Adrenal gland (tissue), 12 donors: ENCODE data around the gene ARPC5L. TPM values are rescaled to one million over a fixed set of nuclear protein-coding genes. Genes with fewer than 3 reads are reported as not detected.

Experiments
- DNase-seq, 7 donors: peaks; one replicate each; pipeline ENCODE4 v3.0.0-alpha.2; 2019 to 2020
- H3K27ac ChIP-seq, 5 donors: fragments of 200-600 bp; sonication (generic) in 4 of 5; 1 replicate in 3 of 5; 2 replicates in 2 of 5; pipeline versions ENCODE4 v1.5.1 to v1.8.0; 2016 to 2020; ENCODE audit warnings: mild to moderate bottlenecking in 1 of 5
- H3K27me3 ChIP-seq: fragments of 200-600 bp; 2 replicates; pipeline ENCODE4 v1.8.0; 2021
- H3K36me3 ChIP-seq, 2 donors: fragments of 200-600 bp; replicated peaks in 1 of 2; 1 replicate in 1 of 2; 2 replicates in 1 of 2; pipeline versions ENCODE4 v1.5.1 to v1.8.0; 2018 to 2022
- H3K4me1 ChIP-seq, 2 donors: fragments of 200-600 bp; replicated peaks in 1 of 2; 1 replicate in 1 of 2; 2 replicates in 1 of 2; pipeline versions ENCODE4 v1.5.1 to v1.8.0; 2018 to 2021
- H3K4me3 ChIP-seq, 4 donors: fragments of 200-600 bp; sonication (generic) in 3 of 4; one replicate each; pipeline ENCODE4 v1.5.1; 2016 to 2018
- H3K9me3 ChIP-seq, 3 donors: fragments of 200-600 bp; sonication (generic) in 1 of 3; replicated peaks in 1 of 3; 1 replicate in 2 of 3; 2 replicates in 1 of 3; pipeline versions ENCODE4 v1.5.1 to v1.8.0; 2016 to 2021
- CTCF ChIP-seq, 6 experiments: fragments of 450-650 bp in 4 of 6; fragments of 200-600 bp in 2 of 6; sonication (generic) in 1 of 6; IDR thresholded peaks; 1 replicate in 5 of 6; 2 replicates in 1 of 6; pipeline versions ENCODE4 v1.5.1 to v1.8.0; 2016 to 2021; ENCODE audit warnings: antibody characterized with exemption in 6 of 6, mild to moderate bottlenecking in 2 of 6, moderate library complexity in 1 of 6
- POLR2A ChIP-seq, 2 donors: fragments of 450-650 bp; IDR thresholded peaks; one replicate each; pipeline ENCODE4 v1.6.1; 2017; ENCODE audit warnings: antibody characterized with exemption in 2 of 2, mild to moderate bottlenecking in 2 of 2, moderate library complexity in 1 of 2
- WGBS, 4 donors: extraction: QIAGEN DNeasy Blood & Tissue Kit in 2 of 4; methylation state at CpG; one replicate each; pipeline versions ENCODE4 v1.1.5 to v1.1.7; 2013 to 2017; 5-methylcytosine and 5-hydroxymethylcytosine counted together
- intact Hi-C, 2 donors: fragments of 100-400 bp; cut with DNase I; formaldehyde crosslinking; loops; one replicate each; pipeline versions ENCODE4 v1.14.1 to v1.15.0; 2022 to 2023
- polyA plus RNA-seq, 3 donors: library from polyadenylated mRNA; stranded (reverse); fragments of 200-250 nt in 2 of 3; fragments of 350-450 nt in 1 of 3; fragmentation: Illumina TruSeq in 1 of 3; extraction: RNeasy Lipid Tissue Mini Kit (QIAGEN cat#74804) in 1 of 3; gene quantifications; one replicate each; pipeline ENCODE4 v1.2.3, GENCODE V29; 2013 to 2014
- total RNA-seq, 9 donors: library from RNA; depleted of rRNA in 4 of 9; stranded (reverse); fragments of >200 nt in 4 of 9; fragments of 120-200 nt in 1 of 9; fragmentation: NEBNext Ultra II Directional in 1 of 9; extraction: Animal tissue kit (Norgen Biotek cat#: 25700) in 1 of 9; gene quantifications; one replicate each; pipeline versions ENCODE4 v1.1.0 to v1.2.4, GENCODE V29; 2013 to 2023
- donor health status: healthy with polysubstance abuse.
- donor health status: Bipolar disorder and iron deficiency.
- donor health status: DM: yes; HTN: yes; CAD: no.
- donor health status: DM: no; HTN: no; CAD: no.
- donor health status: DM: no; HTN: no; CAD: no.
- donor health status: DM: yes; HTN: yes; CAD: no.

ARPC5L gene
- total and polyA plus RNA-seq, 12 donors, result 20.7 to 97.6 (median 38.3) TPM

DNA sequence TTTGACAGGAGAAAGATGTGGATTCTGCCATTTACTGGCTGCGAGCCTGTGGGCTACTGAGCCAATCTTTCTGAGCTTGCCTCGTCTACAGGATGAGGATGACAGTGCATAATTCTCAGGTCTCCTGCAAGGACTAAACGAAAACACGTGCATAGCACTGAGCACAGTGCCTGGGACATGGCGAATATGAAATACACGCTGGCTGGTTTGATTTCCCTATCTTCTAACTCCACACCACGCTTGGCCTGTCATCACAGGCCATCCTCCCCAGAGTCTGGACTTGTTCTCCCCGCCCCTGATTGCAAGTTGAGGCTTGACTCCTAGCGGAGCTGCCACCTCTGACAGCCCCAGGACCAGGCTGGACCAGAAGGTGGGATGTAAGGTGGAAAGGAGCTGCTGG is 37.9 kb downstream of the ARPC5L start:
- WGBS, 4 donors, result 91 to 95% (median 93%) methylated on average over 6 to 9 of the region's 9 CpGs
- Histone ChIP-seq H3K4me1 (no peaks in the 10 kb centered on the region), H3K27me3 (no peaks in the 10 kb centered on the region), H3K4me3 (no peak overlapping the region), H3K36me3 (peaks cover 0 to 54% of the 10 kb centered on the region in 2 donors), H3K9me3 (no peaks in the 10 kb centered on the region), H3K27ac (no peak overlapping the region)
- TF ChIP-seq POLR2A (IDR thresholded peaks at IDR 0.05) (no peak), CTCF (IDR thresholded peaks at IDR 0.05) (no peak)
- intact Hi-C loops, result no loop called here
- DNase-seq, result no peak

DNA sequence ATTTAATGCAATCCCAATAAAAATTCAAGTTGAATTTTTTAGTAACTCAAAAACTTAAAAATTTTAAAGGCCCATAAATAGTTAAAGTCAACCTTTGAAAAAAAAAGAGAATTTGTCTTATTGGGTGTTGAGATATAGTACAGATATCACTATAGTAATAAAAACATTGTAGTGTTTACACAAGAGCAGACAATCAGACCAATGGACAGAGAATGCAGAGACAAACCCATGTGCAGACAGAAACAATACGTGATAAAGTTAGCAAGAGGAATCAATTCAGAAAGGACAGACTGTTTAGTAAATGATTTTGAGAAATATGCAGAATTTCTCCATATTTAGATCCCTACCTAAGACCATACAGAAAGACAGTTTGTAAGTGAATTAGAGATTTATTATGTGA is 45.0 kb downstream of the ARPC5L start:
- Histone ChIP-seq H3K4me1 (no peaks in the 10 kb centered on the region), H3K9me3 (no peaks in the 10 kb centered on the region), H3K36me3 (peaks cover 0 to 50% of the 10 kb centered on the region in 2 donors), H3K27me3 (no peaks in the 10 kb centered on the region), H3K4me3 (no peak overlapping the region), H3K27ac (no peak overlapping the region)
- intact Hi-C loops, result no loop called here
- no peak for DNase-seq
- 73 to 94% (median 77%) methylated on average over 1 of the region's 1 CpG for WGBS, 4 donors
- TF ChIP-seq CTCF (IDR thresholded peaks at IDR 0.05) (no peak), POLR2A (IDR thresholded peaks at IDR 0.05) (no peak)

DNA sequence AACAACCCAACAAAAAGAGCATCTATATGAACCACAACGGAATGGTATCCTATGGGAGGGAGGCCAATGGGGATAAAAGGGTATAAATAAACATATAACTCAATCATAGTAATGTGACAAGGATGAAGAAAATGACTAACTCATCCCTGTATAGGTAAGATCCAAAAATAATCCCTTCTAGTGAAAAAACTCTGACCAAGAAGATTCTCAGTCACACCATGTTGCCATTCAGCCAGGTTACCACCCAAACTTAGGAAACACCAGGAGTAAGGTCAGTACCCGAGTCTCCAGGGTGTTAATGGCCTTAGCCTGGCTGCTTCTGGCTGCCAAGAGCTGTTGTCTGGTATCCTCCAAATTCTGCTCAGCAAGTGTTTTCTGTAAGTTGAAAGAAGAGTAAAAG is 46.2 kb downstream of the ARPC5L start:
- no peak overlapping the region for H3K27ac ChIP-seq
- peaks cover 0 to 60% of the 10 kb centered on the region in 2 donors for H3K36me3 ChIP-seq
- H3K9me3 ChIP-seq, result no peaks in the 10 kb centered on the region
- no peaks in the 10 kb centered on the region for H3K4me1 ChIP-seq
- no peak overlapping the region for H3K4me3 ChIP-seq
- intact Hi-C loops, result no loop called here
- TF ChIP-seq CTCF (IDR thresholded peaks at IDR 0.05), result no peak
- no peak for TF ChIP-seq POLR2A (IDR thresholded peaks at IDR 0.05)
- WGBS, 4 donors, result 64 to 84% (median 66%) methylated on average over 2 of the region's 2 CpGs
- H3K27me3 ChIP-seq, result no peaks in the 10 kb centered on the region
- DNase-seq, result no peak

DNA sequence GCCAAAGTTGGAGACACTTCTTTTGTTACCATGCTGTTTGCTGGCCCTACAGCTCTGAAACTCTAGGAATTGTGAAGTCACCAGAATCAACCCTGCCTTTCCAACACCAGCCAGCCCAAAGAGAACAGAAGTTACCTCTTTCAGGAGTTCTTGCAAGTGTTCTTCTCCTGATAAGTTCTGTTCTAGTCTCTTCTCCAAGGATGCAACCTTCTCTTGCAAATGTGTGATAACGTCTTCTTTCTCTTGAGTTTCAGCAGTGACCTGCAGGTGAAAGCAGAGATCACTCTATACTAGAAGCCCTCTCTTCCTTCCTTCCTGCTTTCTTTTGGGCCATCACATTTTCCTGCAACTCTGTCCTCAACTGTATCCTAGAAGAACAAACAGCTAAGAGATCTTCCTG is 49.8 kb downstream of the ARPC5L start:
- Histone ChIP-seq H3K27ac (no peak overlapping the region), H3K27me3 (no peaks in the 10 kb centered on the region), H3K9me3 (no peaks in the 10 kb centered on the region), H3K4me3 (no peak overlapping the region), H3K4me1 (no peaks in the 10 kb centered on the region), H3K36me3 (peaks cover 0 to 55% of the 10 kb centered on the region in 2 donors)
- TF ChIP-seq POLR2A (IDR thresholded peaks at IDR 0.05) (no peak), CTCF (IDR thresholded peaks at IDR 0.05) (no peak)
- no peak for DNase-seq
- WGBS, 4 donors, result 80 to 95% (median 90%) methylated on average over 1 of the region's 1 CpG
- intact Hi-C loops, result no loop called here
